ENCODE results near the gene ART3. TPM values are rescaled to one million over a fixed set of nuclear protein-coding genes. Genes with fewer than 3 reads are reported as not detected.
"Not testable (repeated sequence)": the region's sequence is repeated elsewhere in the genome, so short reads cannot be mapped to it uniquely, and the experiment has no call there.

Gene ART3, protein sequence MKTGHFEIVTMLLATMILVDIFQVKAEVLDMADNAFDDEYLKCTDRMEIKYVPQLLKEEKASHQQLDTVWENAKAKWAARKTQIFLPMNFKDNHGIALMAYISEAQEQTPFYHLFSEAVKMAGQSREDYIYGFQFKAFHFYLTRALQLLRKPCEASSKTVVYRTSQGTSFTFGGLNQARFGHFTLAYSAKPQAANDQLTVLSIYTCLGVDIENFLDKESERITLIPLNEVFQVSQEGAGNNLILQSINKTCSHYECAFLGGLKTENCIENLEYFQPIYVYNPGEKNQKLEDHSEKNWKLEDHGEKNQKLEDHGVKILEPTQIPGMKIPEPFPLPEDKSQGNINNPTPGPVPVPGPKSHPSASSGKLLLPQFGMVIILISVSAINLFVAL
- not detected in 2 replicates for total RNA-seq
- polyA plus RNA-seq (2012), result 0.23 TPM

DNA sequence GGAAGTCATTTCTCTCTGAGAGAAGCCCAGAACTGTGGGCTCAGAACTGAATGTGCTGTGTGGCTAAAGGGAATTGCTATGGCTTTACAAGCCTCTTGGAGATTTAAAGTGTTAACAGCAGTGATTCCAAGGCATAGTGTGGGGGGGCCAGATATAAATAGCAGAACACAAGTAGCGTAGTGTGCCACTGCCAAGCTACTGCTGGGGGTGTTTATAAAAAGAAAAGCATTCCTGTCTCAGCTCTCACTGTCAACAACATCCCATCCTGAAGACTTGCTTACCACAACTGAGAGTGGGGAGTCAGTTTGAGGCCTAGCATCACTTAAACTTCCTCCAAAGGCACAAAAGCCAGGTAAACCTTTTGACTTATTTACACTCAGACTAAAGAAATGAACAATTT, at the start of gene ART3:
TSS of gene ART3 (plus strand) at position 242 of the 400 bp plus-strand sequence. CDS start 1,181 bp downstream, outside the sequence.
- peak; percentile 67 for DNase-seq (ENCODE audit: low read depth)

DNA sequence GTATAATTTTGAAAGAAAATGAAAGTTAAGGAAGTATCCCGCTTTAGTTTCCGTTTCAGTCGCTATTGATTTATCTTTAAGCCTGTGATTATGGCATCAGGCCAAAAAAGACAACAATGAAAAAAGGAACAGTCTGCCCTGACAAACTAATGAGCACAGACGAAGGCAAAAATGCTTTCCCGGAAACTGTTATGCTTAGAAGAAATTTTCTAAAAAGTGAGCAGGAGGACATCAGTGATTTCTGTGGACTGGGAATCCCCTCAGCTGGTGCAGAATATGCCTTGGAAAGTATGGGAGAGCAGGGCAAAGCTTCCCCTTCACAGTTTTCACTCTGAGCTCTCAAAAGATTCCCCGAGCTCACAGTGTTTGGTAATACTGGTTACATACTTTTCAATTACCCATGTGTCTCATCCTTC, 46.2 kb upstream of the ART3 start:
- no peak for DNase-seq (ENCODE audit: low read depth)

DNA sequence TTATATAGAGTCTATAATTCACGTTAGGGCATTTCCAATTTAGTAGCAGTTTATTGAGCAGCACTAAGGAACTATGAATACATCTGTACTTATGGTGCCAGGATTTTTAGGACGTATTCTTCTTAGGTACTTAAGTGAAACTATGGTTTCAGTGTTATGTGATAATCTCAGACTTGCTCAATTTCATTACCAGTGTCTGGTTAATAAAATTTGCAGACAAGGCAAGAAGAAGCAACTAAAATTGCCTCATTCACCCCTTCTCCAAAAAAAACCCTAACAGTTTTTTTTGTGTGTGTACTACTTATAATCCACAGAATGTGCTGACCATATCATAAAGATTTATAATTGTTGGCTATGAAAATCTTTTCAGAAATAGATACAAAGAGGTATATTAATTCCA, 45.2 kb upstream of the ART3 start:
- no peak for DNase-seq (ENCODE audit: low read depth)

DNA sequence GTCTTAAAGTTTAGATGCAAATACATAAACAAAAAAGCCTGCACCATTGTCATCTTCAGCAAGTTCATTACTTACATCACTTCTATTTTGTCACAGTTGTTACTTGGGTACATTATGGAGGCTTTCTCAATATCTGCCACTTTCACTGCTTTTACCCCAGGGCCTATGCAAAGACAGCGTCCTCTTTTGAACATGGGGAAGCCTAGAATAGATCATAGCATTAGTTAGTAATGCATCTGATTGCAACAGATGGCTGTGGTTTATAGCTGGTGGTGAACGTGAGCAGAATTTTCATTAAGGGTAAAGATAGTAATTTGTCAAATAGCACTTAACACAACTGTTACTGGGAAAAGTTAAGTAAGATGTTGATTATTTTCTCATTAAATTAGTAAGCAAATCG, 39.4 kb upstream of the ART3 start:
- DNase-seq (ENCODE audit: low read depth), result peak; percentile 31

DNA sequence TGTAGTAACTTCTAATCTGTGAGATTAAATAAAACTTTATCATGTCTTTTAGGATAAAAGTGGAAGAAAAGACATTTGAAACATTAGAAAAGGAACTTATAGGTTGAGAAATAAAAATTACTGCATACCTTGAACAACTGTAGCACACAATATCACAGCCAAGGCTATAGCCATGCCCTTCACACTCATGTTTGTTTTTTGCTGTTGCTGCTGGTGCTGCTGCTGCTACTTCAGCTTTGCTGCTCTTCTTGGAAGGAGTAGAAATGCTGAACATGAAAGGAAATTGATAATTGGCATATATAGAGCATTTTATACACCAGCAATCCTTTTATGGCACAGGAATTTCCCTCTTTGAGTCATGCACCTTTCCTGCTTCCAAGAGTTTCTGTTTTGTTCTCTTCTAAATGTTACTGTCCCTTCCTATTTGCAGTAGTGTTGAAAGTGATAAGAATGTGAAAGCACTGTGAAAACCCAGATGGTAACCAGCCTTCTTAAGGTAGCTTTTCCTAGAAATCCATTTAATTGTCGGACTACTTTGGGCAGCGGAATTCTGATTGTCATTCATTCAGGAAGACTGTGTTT, 38.6 kb upstream of the ART3 start, which contains the start of gene CXCL11:
TSS of gene CXCL11 (minus strand) at position 272 of the 582 bp plus-strand sequence. CDS start at position 189, 83 bp downstream.
- DNase-seq (ENCODE audit: low read depth), result no peak

DNA sequence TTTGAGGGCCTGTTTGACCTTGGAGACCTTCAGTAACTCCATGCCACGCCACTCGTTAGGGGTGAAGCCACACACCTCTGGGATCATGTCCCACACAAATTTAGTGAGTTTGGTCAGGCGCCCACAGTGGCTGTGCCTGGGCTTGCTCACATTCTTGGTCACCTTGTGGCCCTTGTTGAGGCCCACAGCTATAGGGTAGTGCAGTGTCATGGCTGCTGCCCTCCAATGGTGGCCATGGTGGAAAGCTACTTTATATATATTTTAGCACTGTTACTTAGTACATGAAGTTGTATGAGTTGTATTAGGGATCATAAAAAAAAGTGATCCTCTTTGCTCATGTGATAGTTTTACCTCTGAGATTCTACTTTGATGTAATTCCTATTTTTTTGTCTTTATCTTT, 37.7 kb upstream of the ART3 start:
- DNase-seq (ENCODE audit: low read depth), result no peak

DNA sequence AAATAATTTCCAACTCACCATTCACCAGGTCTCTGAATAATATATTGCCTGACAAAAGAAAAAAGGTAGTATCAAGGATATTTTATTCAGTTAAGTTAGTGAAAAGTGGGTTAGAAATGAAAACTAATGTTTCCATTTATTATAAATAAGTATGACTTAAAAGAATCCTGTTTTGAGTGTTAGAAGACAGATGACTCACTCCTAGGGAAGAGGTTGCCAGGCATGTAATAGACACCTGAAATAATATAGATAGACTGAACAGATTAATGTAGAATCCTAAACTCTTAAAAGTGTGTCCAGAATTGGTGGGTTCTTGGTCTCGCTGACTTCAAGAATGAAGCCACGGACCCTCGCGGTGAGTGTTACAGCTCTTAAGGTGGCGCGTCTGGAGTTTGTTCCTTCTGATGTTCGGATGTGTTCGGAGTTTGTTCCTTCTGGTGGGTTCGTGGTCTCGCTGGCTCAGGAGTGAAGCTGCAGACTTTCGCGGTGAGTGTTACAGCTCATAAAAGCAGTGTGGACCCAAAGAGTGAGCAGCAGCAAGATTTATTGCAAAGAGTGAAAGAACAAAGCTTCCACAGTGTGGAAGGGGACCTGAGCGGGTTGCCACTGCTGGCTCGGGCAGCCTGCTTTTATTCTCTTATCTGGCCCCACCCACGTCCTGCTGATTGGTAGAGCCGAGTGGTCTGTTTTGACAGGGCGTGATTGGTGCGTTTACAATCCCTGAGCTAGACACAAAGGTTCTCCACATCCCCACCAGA, 32.1 kb upstream of the ART3 start:
- DNase-seq (ENCODE audit: low read depth), result not testable (repeated sequence)

DNA sequence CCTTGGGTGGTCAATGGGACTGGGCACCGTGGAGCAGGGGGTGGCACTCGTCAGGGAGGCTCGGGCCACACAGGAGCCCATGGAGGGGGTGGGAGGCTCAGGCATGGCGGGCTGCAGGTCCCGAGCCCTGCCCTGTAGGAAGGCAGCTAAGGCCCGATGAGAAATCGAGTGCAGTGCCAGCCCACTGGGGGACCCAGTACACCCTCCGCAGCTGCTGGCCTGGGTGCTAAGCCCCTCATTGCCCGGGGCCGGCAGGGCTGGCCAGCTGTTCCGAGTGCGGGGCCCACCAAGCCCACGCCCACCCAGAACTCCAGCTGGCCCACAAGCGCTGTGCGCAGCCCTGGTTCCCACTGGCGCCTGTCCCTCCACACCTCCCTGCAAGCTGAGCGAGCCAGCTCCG, 31.2 kb upstream of the ART3 start:
- DNase-seq (ENCODE audit: low read depth), result not testable (repeated sequence)

DNA sequence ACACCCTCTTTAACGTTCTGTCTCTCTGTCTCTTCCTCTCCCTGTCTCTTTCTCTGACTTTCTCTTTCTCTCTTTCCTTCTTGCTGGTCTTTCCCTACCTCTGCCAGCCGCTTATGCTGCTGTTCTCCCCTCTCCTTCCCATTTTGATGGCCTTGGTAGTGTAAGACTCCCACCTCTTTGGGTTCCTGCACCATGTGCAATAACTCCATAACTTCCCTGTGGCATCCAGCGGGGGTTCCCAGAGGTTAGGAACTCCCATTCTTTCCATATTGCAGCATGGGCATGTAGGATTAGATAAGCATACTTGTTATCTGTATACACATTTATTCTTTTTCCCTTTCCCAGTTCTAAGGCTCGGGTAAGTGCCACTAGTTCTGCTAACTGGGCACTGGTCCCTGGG, 29.8 kb upstream of the ART3 start:
- DNase-seq (ENCODE audit: low read depth), result not testable (repeated sequence)

DNA sequence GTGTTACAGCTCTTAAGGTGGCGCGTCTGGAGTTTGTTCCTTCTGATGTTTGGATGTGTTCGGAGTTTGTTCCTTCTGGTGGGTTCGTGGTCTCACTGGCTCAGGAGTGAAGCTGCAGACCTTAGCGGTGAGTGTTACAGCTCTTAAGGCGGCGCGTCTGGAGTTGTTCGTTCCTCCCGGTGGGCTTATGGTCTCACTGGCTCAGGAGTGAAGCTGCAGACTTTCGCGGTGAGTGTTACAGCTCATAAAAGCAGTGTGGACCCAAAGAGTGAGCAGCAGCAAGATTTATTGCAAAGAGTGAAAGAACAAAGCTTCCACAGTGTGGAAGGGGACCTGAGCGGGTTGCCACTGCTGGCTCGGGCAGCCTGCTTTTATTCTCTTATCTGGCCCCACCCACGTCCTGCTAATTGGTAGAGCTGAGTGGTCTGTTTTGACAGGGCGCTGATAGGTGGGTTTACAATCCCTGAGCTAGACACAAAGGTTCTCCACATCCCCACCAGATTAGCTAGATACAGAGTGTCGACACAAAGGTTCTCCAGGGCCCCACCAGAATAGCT, 24.6 kb upstream of the ART3 start:
- DNase-seq (ENCODE audit: low read depth), result not testable (repeated sequence)

DNA sequence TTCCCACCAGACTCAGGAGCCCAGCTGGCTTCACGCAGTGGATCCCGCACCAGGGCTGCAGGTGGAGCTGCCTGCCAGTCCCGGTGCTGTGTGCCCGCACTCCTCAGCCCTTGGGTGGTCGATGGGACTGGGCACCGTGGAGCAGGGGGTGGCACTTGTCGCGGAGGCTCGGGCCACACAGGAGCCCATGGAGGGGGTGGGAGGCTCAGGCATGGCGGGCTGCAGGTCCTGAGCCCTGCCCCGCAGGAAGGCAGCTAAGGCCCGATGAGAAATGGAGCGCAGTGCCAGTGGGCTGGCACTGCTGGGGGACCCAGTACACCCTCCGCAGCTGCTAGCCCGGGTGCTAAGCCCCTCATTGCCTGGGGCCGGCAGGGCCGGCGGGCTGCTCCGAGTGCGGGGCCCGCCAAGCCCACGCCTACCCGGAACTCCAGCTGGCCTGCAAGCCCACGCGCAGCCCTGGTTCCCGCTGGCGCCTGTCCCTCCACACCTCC, 23.9 kb upstream of the ART3 start:
- not testable (repeated sequence) for DNase-seq (ENCODE audit: low read depth)

DNA sequence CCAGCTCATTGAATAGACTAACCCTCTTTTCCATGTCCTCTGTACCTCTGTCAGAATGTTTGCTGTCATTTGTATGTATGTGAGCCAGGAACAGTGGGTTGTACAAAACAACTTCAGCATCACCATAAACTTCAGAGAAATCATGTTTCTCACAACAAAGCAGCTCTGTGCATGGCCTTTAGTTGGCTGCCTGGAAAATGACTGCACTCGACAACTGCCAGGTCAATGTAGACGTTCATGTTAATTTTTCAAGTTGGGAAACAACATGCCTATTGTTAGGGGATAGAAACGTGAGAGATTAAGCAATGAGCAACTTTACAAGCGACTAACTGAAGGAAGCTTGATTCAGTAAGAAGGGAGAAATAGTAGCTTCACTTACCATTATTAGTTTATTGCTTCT, 20.8 kb upstream of the ART3 start:
- no peak for DNase-seq (ENCODE audit: low read depth)

DNA sequence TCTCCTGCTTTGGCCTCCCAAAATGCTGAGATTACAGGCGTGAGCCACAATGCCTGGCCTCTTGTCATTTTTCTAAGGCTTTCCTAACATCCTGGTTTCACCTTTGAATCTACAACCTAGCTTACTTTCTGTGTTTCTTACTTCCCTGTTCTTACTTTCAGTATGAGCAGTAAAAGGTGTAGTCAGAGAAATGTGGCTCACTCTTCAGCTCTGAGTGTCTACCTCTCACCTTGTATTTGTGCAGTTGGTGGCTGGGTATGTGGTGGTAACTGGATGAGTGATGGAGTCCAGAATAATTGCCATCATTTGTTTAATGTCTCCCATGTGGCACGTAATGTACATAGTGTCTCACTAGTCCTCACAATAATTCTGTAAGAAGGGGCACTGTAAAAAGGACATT, 19.5 kb upstream of the ART3 start:
- no peak for DNase-seq (ENCODE audit: low read depth)

DNA sequence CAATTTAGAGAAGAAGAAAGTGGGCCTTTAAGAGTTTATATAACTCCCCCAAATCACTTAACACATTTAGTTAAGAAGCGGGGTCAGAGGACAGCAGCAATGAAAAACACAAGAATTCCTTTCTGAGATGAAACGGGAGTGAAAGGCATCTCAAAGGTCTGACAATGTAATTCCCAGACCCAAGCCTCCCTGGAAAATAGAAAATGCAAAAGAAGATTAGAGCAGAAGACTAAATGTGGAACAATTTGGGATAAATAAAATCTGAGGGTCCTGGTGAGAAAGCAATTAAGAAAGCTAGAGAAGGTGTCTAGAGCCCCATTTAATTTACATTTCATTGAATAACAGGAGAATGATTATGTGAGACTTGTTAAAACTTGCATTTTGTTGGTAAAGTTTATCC, 19.1 kb upstream of the ART3 start:
- DNase-seq (ENCODE audit: low read depth), result no peak

DNA sequence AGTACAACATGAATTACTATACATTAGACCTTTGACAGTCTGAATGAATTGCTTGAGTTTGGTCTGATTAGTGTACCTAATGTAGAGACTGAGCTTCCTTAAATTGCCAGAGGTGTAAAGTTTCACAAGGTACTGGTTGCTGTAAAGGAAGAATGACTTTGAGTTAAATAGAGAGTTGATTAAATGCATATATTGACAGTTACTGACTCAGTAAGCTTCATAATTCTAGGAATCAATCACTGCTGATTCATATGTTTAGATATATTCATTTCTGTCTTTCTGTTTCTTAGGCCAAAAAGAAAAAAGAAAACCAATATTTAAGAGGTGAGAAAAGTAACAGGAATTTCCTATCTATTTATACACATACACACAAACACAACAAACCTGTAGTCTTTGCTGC, 16.2 kb upstream of the ART3 start:
- no peak for DNase-seq (ENCODE audit: low read depth)

DNA sequence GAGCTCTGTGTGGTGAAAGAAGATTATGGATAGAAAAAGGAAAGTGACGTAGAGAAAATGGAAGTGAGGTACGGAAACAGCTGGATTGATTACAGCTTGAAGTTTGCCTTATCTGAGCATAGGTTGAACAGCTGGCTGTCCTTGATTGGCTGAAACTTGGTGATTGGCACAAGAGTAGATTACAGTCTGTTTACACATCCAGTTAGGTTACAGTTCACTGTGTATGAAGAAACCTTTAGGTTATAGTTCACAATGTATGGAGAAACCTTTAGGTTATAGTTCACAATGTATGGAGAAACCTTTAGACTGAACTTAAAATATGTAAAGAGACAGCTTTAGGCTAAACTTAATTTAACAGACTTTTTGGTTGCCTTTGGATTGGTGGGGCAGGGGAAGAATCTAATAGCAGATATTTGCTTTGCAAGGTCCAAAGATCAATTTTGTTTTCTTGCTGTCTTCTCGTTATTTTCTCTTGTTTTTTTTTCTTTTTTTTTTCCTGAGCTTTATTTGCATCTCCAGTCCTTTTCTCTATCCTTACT, 15.6 kb upstream of the ART3 start:
- no peak for DNase-seq (ENCODE audit: low read depth)

DNA sequence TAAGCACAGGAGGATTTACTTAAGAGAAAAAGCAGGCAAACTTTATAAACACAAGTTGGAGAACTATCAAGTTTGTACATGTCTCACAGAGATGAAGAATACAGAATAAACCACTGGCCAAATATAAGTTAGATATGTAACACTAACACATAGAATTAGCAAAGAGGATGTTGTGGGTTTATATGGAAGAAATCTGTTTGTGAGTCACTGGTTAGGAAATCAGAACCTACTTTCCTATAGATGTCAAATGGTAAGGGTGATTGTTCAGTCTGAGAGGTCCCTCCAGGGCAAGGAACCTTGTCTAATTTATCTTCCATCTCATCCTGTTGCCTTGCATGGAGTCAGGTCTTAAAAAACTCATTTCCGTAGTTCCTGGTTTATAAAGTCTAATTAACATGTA, 14.8 kb upstream of the ART3 start:
- DNase-seq (ENCODE audit: low read depth), result no peak

DNA sequence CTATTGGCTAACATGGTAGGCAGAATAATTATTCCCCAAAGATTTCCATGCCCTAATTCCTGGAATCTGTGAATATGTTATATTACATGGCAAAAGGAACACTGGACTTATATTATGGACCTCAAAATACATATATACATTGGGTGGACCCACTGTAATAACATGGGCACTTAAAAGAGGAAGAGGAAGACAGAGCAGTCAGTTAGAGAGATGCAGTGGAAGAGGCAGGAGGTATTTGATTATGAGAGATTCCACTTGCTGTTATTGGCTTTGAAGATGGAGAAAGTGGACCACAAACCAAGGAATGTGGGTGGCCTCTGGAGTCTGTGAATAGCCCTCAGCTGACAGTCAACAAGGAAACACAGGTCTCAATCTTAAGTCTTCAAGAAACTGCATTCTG, 14.0 kb upstream of the ART3 start:
- peak; percentile 16 for DNase-seq (ENCODE audit: low read depth)

DNA sequence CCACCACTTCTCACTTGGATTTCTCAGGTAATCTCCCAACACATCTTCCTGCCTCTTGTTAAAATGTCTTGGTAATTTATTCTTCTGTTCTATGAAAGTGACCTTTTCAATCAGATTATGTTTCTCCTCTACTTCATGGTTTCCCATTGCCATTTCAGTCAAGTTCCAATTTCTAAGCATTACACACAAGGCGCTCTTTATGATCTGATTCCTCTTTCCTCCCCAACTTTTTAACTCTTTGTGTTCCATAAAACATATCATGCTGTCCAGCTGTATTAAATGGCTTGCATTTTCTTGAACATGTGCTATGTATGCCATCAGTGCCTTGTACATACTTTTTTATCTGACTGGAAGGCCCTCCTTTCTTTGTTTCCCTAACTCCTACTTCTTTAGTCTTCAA, 13.1 kb upstream of the ART3 start:
- no peak for DNase-seq (ENCODE audit: low read depth)

DNA sequence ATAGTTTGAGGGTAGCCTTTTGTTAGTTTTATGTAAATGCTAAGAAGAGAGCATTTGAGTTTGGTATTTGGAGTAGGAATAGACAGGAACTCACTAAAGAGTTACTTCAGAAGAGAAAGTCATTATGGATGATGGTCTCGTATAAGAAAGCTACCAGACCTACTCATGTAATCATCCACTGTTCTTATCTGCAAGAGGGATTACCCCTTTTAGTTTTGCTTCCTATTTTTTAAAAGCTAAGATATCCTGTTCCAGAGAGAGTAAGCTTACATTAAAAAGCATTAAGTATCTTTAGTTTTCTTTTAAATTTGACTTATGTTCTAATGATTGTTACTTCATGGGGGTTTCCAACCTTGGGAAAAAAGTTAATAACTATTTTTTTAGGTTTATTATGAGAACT, 12.5 kb upstream of the ART3 start:
- no peak for DNase-seq (ENCODE audit: low read depth)

DNA sequence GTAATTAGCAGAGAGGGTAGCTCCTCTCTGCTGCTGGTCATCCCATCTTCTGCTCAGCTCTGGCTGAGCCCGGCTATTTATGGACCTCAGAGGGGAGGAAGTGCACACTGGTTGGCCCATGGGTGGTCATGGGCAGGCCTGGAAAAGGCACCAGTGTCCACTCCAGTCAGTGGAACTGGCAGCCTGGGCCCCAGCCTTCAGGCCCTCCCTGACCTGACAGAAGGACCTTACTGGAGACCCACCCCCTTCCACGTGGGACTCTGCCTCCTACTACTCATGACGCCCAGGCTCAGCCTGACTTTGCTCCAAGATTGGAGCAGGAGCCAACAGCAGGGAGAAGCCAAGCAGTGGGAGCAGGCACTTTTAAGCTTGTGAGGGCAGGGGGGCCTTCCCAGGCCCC, 8.0 kb upstream of the ART3 start:
- no peak for DNase-seq (ENCODE audit: low read depth)

Data from myocyte (in vitro differentiated cells).